Testis (tissue), 3 donors: ENCODE data around the gene NMNAT1. TPM values are rescaled to one million over a fixed set of nuclear protein-coding genes. Genes with fewer than 3 reads are reported as not detected.

Experiments used
- DNase-seq: peaks from one replicate; pipeline ENCODE4 v3.0.0-alpha.2; 2019
- H3K27ac ChIP-seq, 2 donors: fragments of 200-600 bp; sonication (generic); one replicate each; pipeline ENCODE4 v1.5.1; 2019
- H3K27me3 ChIP-seq: fragments of 200-600 bp; sonication (generic); one replicate; pipeline ENCODE4 v1.5.1; 2019
- H3K36me3 ChIP-seq: fragments of 200-600 bp; sonication (generic); one replicate; pipeline ENCODE4 v1.5.1; 2017; ENCODE audit warnings: low read depth; ENCODE audit errors: missing control alignments
- H3K4me1 ChIP-seq: fragments of 200-600 bp; sonication (generic); one replicate; pipeline ENCODE4 v1.5.1; 2019
- H3K4me3 ChIP-seq, 2 donors: fragments of 200-600 bp; sonication (generic); one replicate each; pipeline ENCODE4 v1.5.1; 2017 to 2019
- H3K9me3 ChIP-seq: fragments of 200-600 bp; sonication (generic); one replicate; pipeline ENCODE4 v1.5.1; 2017
- CTCF ChIP-seq, 3 experiments: fragments of 450-650 bp in 2 of 3; fragments of 200-600 bp in 1 of 3; sonication (generic) in 1 of 3; IDR thresholded peaks; one replicate each; pipeline ENCODE4 v1.5.1; 2016 to 2019; ENCODE audit warnings: antibody characterized with exemption in 3 of 3, mild to moderate bottlenecking in 2 of 3, moderate library complexity in 1 of 3
- POLR2A ChIP-seq: fragments of 450-650 bp; IDR thresholded peaks from one replicate; pipeline ENCODE4 v1.6.1; 2017; ENCODE audit warnings: antibody characterized with exemption, mild to moderate bottlenecking, moderate library complexity
- WGBS, 2 donors: methylation state at CpG; one replicate each; pipeline ENCODE4 v1.1.5; 2018; 5-methylcytosine and 5-hydroxymethylcytosine counted together
- intact Hi-C: fragments of 100-400 bp; cut with DNase I; formaldehyde crosslinking; loops from one replicate; pipeline ENCODE4 v1.15.1; 2023; ENCODE audit warnings: low total_unique reads
- polyA plus RNA-seq: library from polyadenylated mRNA; stranded (reverse); fragments of 350-450 nt; fragmentation: Illumina TruSeq; extraction: RNeasy Lipid Tissue Mini Kit (QIAGEN cat#74804); gene quantifications from one replicate; pipeline ENCODE4 v1.2.3, GENCODE V29; 2014; ENCODE audit warnings: low read depth, low replicate concordance; ENCODE audit not compliant: insufficient read depth
- total RNA-seq, 2 donors: library from RNA; depleted of rRNA; stranded (reverse); fragments of >200 nt; gene quantifications; one replicate each; pipeline ENCODE4 v1.2.3, GENCODE V29; 2016

The NMNAT1 gene
- total and polyA plus RNA-seq, 3 donors from 2014 or later: 8.1 to 13.0 (median 12.2) TPM

GRCh38 chr1:9990944-9991343, 47.7 kb downstream of the NMNAT1 start:
- DNase-seq: no peak
- H3K27me3 ChIP-seq: no peaks in the 10 kb centered on the region
- WGBS, 2 donors: 40 to 51% methylated on average over 2 of the region's 2 CpGs
- intact Hi-C loops: no loop called here
- H3K27ac ChIP-seq: no peak overlapping the region
- H3K4me1 ChIP-seq: no peaks in the 10 kb centered on the region
- no peaks in the 10 kb centered on the region for H3K36me3 ChIP-seq
- H3K4me3 ChIP-seq: no peak overlapping the region
- TF ChIP-seq POLR2A: no peak
- no peak for TF ChIP-seq CTCF (IDR thresholded peaks at IDR 0.05)
- H3K9me3 ChIP-seq: no peaks in the 10 kb centered on the region

GRCh38 chr1:9992910-9993309, 49.6 kb downstream of the NMNAT1 start:
- WGBS, 2 donors: 86 to 92% methylated on average over 5 of the region's 5 CpGs
- Histone ChIP-seq H3K36me3 (no peaks in the 10 kb centered on the region), H3K4me1 (peaks cover 6% of the 10 kb centered on the region), H3K27ac (no peak overlapping the region), H3K27me3 (no peaks in the 10 kb centered on the region), H3K4me3 (no peak overlapping the region), H3K9me3 (no peaks in the 10 kb centered on the region)
- no peak for DNase-seq
- TF ChIP-seq POLR2A (no peak), CTCF (IDR thresholded peaks at IDR 0.05) (no peak)
- intact Hi-C loops: no loop called here

GRCh38 chr1:9993561-9994075, 50.3 kb downstream of the NMNAT1 start:
- intact Hi-C loops: no loop called here

GRCh38 chr1:9996624-9997582, 53.6 kb downstream of the NMNAT1 start, which contains the start of gene RBP7:
TSS of gene RBP7 (plus strand) at chr1:9997228. CDS start at chr1:9997259, 31 bp downstream.
- DNase-seq: peak; percentile 17
- Histone ChIP-seq H3K4me1 (peaks cover 8% of the 10 kb centered on the region), H3K27me3 (no peaks in the 10 kb centered on the region), H3K36me3 (no peaks in the 10 kb centered on the region), H3K9me3 (no peaks in the 10 kb centered on the region), H3K4me3 (peak within 1 kb of the TSS; percentile 44 to 62), H3K27ac (peak within 1 kb of the TSS in 1 of 2 donors; percentile 33)
- WGBS, 2 donors: 7 to 25% methylated on average over 13 to 58 of the region's 71 CpGs
- no peak for TF ChIP-seq CTCF (IDR thresholded peaks at IDR 0.05)
- no peak for TF ChIP-seq POLR2A
- intact Hi-C loops: no loop called here

More at GRCh38 chr1:9993561-9994075, 50.3 kb downstream of the NMNAT1 start:
- Histone ChIP-seq H3K27ac (no peak overlapping the region), H3K27me3 (no peaks in the 10 kb centered on the region), H3K9me3 (no peaks in the 10 kb centered on the region), H3K4me3 (no peak overlapping the region), H3K36me3 (no peaks in the 10 kb centered on the region), H3K4me1 (peaks cover 8% of the 10 kb centered on the region)
- no peak for DNase-seq
- TF ChIP-seq CTCF (IDR thresholded peaks at IDR 0.05) (no peak), POLR2A (no peak)
- WGBS, 2 donors: 74 to 82% methylated on average over 7 of the region's 7 CpGs
